Measurements from ENCODE around the gene CAPN3.
A peak's percentile ranks its signal among the peaks of the same experiment; 100 is the strongest.

CAPN3 gene

DNA sequence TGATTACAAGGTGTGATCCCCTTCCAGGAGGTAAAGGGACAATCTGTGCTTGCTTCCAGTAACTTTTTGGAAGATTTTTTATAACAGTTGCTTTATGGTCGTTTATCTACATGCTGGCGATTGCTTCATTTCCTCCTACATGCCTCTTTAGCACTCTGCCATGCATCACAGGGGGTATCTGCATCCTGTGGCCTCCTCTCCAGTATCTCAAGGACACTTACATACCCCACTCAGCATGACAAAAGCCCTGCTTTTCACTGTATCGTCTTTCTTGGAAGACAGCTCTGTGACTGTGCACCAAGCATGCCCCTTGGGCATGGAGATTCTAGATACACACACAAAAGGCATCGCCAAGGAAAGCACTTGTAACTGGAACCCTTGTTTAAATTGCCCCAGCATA, 25.3 kb downstream of the CAPN3 start:
- Histone ChIP-seq H3K9me2 (replicated peaks; ENCODE audit: insufficient read depth, low read length) (no peaks in the 10 kb centered on the region), H3K4me2 (ENCODE audit: low read depth, low read length) (no peak overlapping the region), H3K9ac (ENCODE audit: low read length) (no peak overlapping the region), H3K4me3 (ENCODE audit: low read length) (no peak overlapping the region), H3K27me3 (replicated peaks; ENCODE audit: insufficient read depth, low read length) (no peaks in the 10 kb centered on the region), H3K4me1 (ENCODE audit: low read length) (no peaks in the 10 kb centered on the region), H2AFZ (ENCODE audit: low read length) (no peak overlapping the region), H3K36me3 (replicated peaks; ENCODE audit: insufficient read depth, low read length) (no peaks in the 10 kb centered on the region), H3K9me3 (replicated peaks; ENCODE audit: insufficient read depth, low read length) (no peaks in the 10 kb centered on the region), H4K20me1 (ENCODE audit: insufficient read depth, low read length) (no peaks in the 10 kb centered on the region), H3K79me2 (ENCODE audit: low read length) (no peaks in the 10 kb centered on the region), H3K27ac (ENCODE audit: low read length) (no peak overlapping the region), H3F3A (ENCODE audit: insufficient read depth, low read length) (no peaks in the 10 kb centered on the region)
- no peak for DNase-seq
- TF ChIP-seq, protein P1, sequence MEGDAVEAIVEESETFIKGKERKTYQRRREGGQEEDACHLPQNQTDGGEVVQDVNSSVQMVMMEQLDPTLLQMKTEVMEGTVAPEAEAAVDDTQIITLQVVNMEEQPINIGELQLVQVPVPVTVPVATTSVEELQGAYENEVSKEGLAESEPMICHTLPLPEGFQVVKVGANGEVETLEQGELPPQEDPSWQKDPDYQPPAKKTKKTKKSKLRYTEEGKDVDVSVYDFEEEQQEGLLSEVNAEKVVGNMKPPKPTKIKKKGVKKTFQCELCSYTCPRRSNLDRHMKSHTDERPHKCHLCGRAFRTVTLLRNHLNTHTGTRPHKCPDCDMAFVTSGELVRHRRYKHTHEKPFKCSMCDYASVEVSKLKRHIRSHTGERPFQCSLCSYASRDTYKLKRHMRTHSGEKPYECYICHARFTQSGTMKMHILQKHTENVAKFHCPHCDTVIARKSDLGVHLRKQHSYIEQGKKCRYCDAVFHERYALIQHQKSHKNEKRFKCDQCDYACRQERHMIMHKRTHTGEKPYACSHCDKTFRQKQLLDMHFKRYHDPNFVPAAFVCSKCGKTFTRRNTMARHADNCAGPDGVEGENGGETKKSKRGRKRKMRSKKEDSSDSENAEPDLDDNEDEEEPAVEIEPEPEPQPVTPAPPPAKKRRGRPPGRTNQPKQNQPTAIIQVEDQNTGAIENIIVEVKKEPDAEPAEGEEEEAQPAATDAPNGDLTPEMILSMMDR (IDR thresholded peaks at IDR 0.05; ENCODE audit: low read length) = no peak
- no peak for TF ChIP-seq EZH2phosphoT487 (IDR thresholded peaks at IDR 0.05; ENCODE audit: low read length)
- no peak for TF ChIP-seq EZH2 (optimal IDR thresholded peaks at IDR 0.05; ENCODE audit: low read depth, low read length)

DNA sequence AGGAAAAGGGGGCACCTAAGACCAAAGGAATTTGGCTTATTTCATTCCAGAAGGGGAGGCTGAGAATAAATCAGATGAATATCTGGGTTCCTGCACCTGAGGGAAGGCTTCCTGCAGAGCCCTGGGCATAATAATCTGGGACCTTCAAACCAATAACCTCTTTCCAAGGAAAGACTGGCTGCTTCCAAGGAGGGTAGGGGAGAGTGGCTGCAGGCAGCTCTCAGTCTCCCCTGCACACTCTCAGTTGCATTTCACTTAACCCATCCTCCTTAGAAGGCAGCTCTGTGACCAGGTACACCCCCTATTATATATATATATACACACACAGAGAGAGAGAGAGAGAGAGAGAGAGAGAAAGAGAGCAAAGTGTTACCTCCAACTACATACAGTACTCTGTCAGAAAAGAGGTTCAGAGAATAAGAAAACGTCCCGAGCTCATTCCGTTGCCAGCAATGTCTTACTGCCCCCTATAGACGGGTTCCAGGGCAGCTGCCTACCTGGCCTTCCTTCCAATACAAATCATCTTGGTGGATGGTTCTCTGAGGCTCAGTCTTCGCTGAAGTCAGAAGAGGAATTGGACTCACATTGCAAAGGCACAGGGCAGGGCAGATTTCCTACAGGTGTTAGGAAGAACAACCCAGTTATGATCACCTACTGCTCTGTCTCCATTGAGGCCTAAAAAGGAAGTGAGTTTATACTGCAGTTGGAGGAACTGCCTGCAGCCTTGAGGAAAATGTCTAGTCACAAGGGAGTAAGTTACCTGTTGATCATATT, 26.1 kb downstream of the CAPN3 start:
- H3K27me3 ChIP-seq (replicated peaks; ENCODE audit: insufficient read depth, low read length) = no peaks in the 10 kb centered on the region
- no peaks in the 10 kb centered on the region for H3K79me2 ChIP-seq (ENCODE audit: low read length)
- H2AFZ ChIP-seq (ENCODE audit: low read length) = no peak overlapping the region
- peak; percentile 18 for DNase-seq
- no peaks in the 10 kb centered on the region for H3K9me2 ChIP-seq (replicated peaks; ENCODE audit: insufficient read depth, low read length)
- H3F3A ChIP-seq (ENCODE audit: insufficient read depth, low read length) = no peaks in the 10 kb centered on the region
- H3K4me2 ChIP-seq (ENCODE audit: low read depth, low read length) = no peak overlapping the region
- H3K9me3 ChIP-seq (replicated peaks; ENCODE audit: insufficient read depth, low read length) = no peaks in the 10 kb centered on the region
- no peak overlapping the region for H3K27ac ChIP-seq (ENCODE audit: low read length)
- no peak overlapping the region for H3K4me3 ChIP-seq (ENCODE audit: low read length)
- TF ChIP-seq, protein P1 (IDR thresholded peaks at IDR 0.05; ENCODE audit: low read length) = peak; percentile 65
- TF ChIP-seq EZH2phosphoT487 (IDR thresholded peaks at IDR 0.05; ENCODE audit: low read length) = no peak
- H3K4me1 ChIP-seq (ENCODE audit: low read length) = no peaks in the 10 kb centered on the region
- H3K9ac ChIP-seq (ENCODE audit: low read length) = no peak overlapping the region
- no peaks in the 10 kb centered on the region for H3K36me3 ChIP-seq (replicated peaks; ENCODE audit: insufficient read depth, low read length)
- no peaks in the 10 kb centered on the region for H4K20me1 ChIP-seq (ENCODE audit: insufficient read depth, low read length)

DNA sequence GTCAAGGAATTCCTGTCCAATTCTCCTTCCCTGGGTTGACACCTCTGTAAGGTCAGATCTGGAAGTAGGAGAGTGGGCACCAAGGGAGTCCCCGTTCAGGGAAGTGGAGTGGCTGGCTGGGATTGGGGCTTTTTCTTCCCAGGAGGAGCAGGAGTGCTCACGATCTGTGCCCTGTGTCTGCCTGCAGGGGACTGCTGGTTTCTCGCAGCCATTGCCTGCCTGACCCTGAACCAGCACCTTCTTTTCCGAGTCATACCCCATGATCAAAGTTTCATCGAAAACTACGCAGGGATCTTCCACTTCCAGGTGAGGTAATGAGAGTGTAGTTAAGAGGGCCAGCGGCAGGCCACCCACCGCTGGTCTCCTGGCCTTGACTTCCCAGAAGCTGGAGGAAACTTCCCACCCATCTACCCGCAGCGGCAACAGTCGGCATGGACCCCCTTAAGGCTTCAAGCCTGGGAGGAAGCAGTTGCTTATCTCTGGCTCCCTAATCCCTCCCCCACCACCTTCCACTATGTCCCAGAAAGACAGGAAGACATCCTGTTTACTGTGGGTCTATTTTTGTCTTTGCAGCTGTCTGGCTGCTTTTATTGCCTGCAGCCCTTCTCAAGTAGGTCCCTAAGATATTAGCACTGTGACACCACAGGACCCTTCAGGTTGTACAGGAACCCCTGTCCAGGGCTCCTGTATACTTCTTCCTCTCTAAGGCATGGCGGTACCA, 26.8 kb downstream of the CAPN3 start:
- H3K4me3 ChIP-seq (ENCODE audit: low read length) = no peak overlapping the region
- TF ChIP-seq EZH2 (optimal IDR thresholded peaks at IDR 0.05; ENCODE audit: low read depth, low read length) (no peak), EZH2phosphoT487 (IDR thresholded peaks at IDR 0.05; ENCODE audit: low read length) (no peak)
- TF ChIP-seq, protein P1 (IDR thresholded peaks at IDR 0.05; ENCODE audit: low read length) = no peak
- no peaks in the 10 kb centered on the region for H3K79me2 ChIP-seq (ENCODE audit: low read length)
- no peaks in the 10 kb centered on the region for H4K20me1 ChIP-seq (ENCODE audit: insufficient read depth, low read length)
- H2AFZ ChIP-seq (ENCODE audit: low read length) = no peak overlapping the region
- H3K27me3 ChIP-seq (replicated peaks; ENCODE audit: insufficient read depth, low read length) = no peaks in the 10 kb centered on the region
- DNase-seq = no peak
- H3K9me3 ChIP-seq (replicated peaks; ENCODE audit: insufficient read depth, low read length) = no peaks in the 10 kb centered on the region
- no peak overlapping the region for H3K27ac ChIP-seq (ENCODE audit: low read length)
- H3K4me1 ChIP-seq (ENCODE audit: low read length) = no peaks in the 10 kb centered on the region
- H3K4me2 ChIP-seq (ENCODE audit: low read depth, low read length) = no peak overlapping the region
- H3F3A ChIP-seq (ENCODE audit: insufficient read depth, low read length) = no peaks in the 10 kb centered on the region
- no peak overlapping the region for H3K9ac ChIP-seq (ENCODE audit: low read length)
- H3K9me2 ChIP-seq (replicated peaks; ENCODE audit: insufficient read depth, low read length) = no peaks in the 10 kb centered on the region
- H3K36me3 ChIP-seq (replicated peaks; ENCODE audit: insufficient read depth, low read length) = no peaks in the 10 kb centered on the region

Measured in MM.1S (cell line).